GM12873 (cell line): ENCODE measurements around the gene MVB12B.

Source experiments
- CTCF ChIP-seq: IDR thresholded peaks from 2 replicates; pipeline ENCODE4 v1.5.1; 2012; ENCODE audit warnings: low read depth, mild to moderate bottlenecking, moderate library complexity, low read length, control low read depth; ENCODE audit not compliant: insufficient read depth; ENCODE audit errors: missing control alignments

Gene MVB12B

GRCh38 chr9:126361810-126362238 is 35.2 kb downstream of the MVB12B start:
- TF ChIP-seq CTCF: no peak

GRCh38 chr9:126363250-126363649 is 36.6 kb downstream of the MVB12B start:
- no peak for TF ChIP-seq CTCF

- no peak for TF ChIP-seq CTCF
Measured at GRCh38 chr9:126363847-126364671, 37.4 kb downstream of the MVB12B start.

- TF ChIP-seq CTCF: no peak
Measured at GRCh38 chr9:126365780-126366179, 39.2 kb downstream of the MVB12B start.

GRCh38 chr9:126366366-126367011 is 39.9 kb downstream of the MVB12B start:
- TF ChIP-seq CTCF: no peak

GRCh38 chr9:126367139-126367538 is 40.5 kb downstream of the MVB12B start:
- TF ChIP-seq CTCF: no peak

GRCh38 chr9:126367616-126368015 is 41.0 kb downstream of the MVB12B start:
- no peak for TF ChIP-seq CTCF
